HG02588 (cell line): ENCODE data around the gene SLAMF6.
A peak's percentile ranks its signal among the peaks of the same experiment; 100 is the strongest.
"Not testable (repeated sequence)": the region's sequence is repeated elsewhere in the genome, so short reads cannot be mapped to it uniquely, and the experiment has no call there.

Source experiments
- ATAC-seq: cut with Tn5 transposase; IDR thresholded peaks from one replicate; pipeline ENCODE4 v1.9.1; 2021; ENCODE audit warnings: mild to moderate bottlenecking, moderate library complexity; ENCODE audit not compliant: unreplicated experiment

The SLAMF6 gene

DNA sequence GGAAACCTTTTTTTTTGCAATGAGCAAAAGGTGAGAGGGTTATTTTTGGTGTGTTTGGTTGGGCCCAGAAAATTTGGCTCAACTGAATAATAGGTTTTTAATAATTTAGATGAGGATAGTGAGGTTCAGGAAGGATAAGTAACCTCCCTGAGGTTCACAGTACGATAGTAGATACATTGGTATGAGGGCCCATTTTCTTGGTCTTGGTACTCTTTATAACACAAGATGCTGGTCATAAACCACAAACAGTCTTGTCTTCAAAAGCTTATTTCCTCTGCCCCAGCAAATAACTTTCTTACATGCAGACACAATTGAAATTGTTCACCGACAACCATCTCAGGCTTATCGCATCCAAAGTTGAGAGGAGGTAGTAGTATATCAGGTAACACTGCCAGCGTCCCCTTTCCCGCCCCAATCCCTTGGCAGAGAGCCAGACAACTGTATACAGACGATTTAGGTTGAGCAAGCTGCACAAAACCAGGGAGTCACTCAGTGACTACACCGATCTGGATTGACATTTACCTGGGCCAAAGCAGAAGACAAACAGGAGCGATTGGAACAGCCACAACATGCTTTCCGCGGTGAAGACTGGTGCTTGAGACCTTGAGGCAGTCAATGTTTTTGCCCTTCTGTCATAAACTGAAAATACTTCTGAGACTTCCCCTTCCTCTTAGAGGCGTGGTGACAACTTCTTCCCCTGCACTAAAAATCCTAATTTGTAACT is at the start of gene SLAMF6:
Gene SLAMF6 (minus strand): TSS at position 634 of the 724 bp plus-strand sequence. CDS start 63 bp downstream, at position 571.
- ATAC-seq = peak; percentile 44

DNA sequence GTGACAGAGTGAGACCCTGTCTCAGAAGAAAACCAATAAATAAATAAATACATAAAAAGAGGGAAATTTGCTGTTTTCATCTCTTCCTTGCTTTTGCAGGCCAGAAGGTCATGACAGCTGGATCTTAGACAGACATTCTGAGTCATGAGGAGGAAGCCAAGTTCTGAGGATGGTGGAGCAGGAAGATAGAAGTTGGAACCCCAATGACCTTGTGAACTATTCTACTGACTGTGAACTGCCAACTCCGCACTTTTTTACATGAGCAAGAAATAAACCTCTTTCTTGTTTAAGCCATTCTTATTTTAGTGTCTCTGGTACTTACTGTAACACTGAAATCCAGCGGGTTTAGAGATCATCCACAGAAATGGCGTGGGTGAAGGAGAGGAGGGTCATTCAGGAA is 47.8 kb upstream of the SLAMF6 start:
- ATAC-seq = no peak

DNA sequence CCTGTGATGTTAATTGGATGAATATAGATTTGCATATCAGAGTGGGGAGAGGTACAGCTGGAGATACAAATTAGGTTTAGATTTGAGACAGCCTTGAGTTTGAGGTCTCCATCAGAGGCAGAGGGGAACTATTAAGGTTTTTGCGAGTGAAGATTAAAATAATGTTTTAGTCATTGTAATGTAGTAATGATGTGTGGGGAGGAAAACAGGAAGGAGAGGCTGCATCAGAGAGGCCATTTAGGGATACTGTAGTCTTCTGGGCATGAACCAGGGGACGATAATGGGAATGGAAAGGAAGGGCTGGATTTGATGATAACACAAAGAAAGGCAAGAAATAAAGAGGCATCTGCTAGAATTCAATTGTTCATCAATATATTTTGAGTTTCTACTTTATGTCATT is 46.8 kb upstream of the SLAMF6 start:
- no peak for ATAC-seq

DNA sequence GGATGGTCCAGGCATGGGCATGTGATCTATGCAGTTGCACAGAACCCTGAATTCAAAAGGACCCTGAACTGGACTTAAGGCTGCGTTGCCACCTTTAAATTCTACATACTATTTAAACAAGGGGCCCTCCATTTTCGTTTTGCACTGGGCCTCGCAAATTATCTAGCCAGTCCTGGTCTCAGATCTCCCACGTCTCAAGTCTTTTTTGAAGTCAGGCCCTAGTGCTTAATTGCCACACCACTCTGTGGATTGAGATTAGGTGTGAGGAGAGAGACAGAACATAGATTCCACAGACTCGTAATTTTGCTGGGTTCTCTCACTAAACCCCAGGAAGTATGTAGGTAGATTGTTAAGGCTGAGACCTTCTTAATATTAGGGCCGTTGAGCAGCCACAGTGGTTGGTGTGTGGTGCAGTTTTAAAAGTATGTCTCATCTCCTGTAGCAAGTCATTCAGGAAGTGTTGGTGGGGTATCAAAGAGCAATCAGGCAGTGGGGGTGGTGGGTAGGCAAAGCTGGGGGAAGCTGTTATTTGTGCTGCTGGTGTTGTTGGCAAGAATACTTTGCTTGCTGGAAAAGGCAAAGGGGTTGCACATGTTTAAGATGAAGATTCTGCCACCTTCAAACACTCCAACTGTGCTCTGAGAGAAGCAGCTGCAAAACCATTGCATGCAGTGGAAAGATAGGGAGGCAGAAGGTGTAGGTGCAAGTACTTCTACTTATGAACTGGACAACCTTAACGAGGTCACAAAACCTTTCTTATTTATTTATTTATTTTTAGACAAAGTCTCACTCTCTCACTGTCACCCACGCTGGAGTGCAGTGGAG is 45.0 kb upstream of the SLAMF6 start:
- no peak for ATAC-seq

DNA sequence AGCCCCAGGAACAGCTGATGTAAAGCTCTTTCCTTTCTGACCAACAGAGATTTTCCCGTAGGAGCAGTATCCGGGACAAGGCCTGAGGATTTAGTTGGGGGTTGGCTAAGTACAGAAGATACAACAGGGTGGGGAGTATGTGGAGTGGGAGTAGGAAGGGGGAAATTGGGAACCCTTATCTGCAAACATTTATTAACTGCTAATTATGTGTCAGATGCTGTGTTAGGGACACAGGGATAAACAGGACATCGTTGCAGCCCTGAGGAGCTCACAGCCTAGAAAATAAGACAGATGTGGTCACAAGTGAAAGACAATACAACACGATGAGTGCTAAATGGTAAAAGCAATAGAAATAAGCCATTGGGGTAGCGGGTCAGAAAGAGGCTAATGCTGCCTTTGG is 44.3 kb upstream of the SLAMF6 start:
- ATAC-seq = no peak

DNA sequence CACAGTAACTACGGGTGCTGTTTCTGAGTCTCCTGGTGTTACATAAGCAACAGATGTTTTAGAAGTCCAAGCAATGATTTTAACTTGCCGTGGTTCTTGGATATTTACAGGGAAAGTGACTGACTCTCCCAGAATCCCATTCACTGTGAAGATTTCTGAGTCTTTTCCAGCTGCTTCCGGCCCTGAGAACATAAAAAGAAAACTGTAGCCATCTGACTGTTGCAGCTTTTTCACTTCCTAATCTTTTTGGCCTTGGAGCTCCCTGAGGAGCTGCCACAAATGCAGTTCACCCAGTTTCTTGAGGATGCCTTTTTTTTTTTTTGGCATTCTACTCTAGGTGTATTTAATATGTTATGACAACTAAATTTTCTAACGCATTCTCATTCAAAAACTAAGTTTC is 42.5 kb upstream of the SLAMF6 start:
- ATAC-seq = no peak

DNA sequence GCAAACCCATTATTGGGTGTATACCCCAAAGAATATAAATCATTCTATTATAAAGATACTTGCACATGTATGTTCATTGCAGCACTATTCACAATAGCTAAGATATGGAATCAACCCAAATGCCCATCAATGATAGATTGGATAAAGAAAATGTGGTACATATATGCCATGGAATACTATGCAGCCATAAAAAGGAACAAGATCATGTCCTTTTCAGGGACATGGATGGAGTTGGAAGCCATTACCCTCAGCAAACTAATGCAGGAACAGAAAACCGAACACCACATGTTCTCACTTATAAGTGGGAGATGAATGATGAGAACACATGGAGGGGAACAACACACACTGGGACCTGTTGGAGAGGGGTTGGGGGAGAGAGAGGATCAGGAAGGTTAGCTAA is 40.2 kb upstream of the SLAMF6 start:
- not testable (repeated sequence) for ATAC-seq

DNA sequence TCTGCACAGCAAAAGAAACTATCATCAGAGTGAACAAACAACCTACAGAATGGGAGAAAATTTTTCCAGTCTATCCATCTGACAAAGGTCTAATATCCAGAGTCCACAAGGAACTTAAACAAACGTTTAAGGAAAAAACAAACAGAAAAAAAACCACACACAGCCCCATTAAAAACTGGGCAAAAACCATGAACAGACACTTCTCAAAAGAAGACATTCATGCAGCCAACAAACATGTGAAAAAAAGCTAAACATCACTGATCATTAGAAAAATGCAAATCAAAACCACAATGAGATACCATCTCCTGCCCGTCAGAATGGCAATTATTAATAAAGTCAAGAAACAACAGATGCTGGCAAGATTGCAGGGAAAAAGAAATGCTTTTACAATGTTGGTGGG is 39.7 kb upstream of the SLAMF6 start:
- not testable (repeated sequence) for ATAC-seq

DNA sequence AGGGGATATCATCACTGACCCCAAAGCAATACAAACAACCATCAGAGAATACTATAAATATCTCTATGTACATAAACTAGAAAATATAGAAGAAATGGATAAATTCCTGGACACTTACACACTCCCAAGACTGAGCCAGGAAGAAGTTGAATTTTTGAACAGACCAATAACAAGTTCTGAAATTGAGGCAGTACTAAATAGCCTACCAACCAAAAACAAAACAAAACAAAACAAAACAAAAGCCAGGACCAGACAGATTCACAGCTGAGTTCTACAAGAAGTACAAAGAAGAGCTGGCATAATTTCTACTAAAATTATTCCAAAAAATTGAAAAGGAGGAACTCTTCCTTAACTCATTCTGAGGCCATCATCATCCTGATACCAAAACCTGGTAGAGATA is 37.8 kb upstream of the SLAMF6 start:
- ATAC-seq = no peak

DNA sequence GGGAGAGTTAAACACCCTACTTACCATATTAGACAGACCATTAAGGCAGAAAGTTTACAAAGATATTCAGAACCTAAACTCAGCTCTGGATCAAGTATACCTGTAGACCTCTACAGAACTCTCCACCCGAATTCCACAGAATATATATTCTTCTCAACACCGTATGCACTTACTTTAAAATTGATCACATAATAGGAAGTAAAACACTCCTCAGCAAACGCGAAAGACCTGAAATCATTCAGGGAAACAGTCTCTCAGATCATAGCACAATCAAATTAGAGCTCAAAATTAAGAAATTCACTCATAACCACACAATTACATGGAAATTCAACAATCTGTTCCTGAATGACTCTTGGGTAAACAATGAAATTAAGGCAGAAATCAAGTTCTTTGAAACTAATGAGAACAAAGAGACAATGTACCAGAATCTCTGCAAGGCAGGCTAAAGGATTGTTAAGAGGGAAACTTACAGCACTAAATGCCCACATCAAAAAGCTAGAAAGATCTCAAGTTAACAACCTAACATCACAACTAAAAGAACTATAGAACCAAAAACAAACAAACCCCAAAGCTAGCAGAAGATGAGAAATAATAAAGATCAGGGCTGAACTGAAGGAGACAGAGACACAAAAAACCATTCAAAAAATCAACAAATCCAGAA is 37.1 kb upstream of the SLAMF6 start:
- no peak for ATAC-seq

DNA sequence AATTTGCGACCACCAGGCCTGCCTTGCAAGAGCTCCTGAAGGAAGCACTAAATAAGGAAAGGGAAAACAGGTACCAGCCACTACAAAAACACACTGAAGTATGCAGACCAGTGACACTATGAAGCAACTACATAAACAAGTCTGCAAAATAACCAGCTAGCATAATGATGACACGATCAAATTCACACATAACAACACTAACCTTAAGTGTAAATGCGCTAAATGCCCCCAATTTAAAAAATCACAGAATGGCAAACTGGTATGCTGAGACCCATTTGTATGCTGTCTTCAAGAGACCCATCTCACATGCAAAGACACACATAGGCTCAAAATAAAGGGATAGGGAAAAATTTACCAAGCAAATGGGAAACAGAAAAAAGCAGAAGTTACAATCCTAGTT is 36.4 kb upstream of the SLAMF6 start:
- not testable (repeated sequence) for ATAC-seq

DNA sequence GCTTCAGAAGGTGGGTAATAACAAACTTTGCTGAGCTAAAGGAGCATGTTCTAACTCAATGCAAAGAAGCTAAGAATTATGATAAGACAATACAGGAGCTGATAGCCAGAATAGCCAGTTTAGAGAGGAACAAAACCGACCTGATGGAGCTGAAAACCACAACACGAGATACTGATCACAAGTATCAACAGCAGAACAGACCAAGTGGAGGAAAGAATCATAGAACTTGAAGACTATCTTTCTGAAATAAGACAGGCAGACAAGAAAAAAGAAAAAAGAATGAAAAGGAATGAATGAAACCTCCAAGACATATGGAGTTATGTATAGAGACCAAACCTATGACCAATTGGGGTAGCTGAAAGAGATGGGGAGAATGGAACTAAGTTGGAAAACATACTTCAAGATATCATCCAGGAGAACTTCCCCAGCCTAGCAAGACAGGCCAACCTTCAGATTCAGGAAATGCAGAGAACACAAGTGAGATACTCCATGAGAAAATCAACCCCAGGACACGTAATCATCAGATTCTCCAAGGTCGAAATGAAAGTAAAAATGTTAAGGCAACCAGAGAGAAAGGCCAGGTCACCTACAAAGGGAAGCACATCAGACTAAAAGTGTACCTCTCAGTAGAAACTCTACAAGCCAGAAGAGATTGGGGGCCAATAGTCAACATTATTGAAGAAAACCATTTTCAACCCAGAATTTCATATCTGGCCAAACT is 35.8 kb upstream of the SLAMF6 start:
- no peak for ATAC-seq

DNA sequence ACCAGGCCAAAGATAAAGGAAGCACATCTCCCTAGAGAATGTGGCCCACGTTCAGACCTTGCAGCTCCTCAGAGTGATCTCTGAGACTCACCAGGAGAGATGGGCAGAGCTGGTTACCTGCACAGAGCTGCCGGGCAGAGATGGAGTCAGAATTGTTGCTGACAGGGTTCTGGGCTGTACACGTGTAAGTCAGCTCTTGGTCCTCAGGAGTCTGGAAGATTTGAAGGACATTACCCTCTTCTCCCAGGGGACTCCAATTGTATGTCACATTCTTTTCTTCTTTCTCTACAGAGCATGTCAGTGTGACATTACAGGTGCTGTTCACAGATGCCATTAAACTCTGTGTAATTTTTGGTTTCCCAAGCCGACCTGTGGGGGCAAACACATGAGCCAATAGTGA is 30.7 kb upstream of the SLAMF6 start:
- no peak for ATAC-seq

DNA sequence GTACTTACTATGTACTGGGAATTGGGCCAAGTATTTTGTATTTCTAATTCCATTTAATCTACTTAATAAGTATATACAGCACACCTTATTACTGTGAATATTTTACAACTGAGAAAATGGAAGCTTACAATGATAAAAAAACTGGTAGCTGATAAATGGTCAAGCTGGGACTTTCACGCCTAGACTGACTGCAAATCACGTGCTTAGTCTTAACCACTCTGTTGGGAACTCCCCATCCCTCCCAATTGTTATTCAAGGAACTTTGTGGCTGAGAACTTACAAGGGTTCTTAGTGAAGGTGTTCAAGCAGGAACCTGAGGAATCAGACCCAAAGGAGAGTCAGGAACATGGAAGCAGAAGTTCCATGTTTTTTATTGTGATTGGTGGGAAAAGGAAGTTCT is 29.4 kb upstream of the SLAMF6 start:
- ATAC-seq = no peak

DNA sequence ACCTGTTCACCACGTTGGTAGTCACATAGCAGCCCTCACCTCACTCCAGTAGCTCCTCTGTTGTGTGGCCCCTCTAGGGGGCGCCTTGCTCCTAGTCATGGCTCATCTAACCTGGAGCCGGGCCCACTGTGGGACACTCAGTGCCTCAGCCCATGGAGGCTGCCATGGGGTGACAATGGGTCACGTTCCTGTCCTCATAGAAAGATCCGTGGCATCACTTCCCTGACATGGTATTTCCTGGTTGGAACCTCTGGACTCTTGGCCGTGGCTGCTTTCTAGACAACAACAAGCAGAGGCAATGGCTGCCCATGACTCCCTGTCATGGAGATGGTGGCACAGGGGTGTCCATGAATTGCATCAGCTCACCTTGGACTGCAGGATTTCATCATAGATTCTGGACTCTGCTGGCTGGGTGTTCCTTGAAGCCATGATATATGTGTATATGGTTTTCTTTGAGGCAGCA is 27.5 kb upstream of the SLAMF6 start:
- ATAC-seq = no peak

DNA sequence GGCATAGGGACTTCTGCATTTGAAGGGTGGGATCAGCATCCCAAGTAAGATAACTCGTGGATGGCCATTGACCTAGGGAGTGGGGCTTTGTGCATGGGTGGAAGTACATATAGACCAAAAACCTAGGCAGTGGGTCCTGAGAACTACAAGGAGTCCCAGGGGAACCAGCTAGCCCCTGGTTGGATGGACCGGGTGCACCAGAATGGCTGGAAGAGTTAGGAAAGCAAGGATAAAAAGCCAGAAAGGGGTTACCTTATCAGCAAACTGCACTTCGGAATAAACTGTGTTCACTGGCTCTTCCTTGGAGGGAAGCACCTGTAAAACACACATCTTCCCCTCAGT is 26.6 kb upstream of the SLAMF6 start:
- no peak for ATAC-seq

DNA sequence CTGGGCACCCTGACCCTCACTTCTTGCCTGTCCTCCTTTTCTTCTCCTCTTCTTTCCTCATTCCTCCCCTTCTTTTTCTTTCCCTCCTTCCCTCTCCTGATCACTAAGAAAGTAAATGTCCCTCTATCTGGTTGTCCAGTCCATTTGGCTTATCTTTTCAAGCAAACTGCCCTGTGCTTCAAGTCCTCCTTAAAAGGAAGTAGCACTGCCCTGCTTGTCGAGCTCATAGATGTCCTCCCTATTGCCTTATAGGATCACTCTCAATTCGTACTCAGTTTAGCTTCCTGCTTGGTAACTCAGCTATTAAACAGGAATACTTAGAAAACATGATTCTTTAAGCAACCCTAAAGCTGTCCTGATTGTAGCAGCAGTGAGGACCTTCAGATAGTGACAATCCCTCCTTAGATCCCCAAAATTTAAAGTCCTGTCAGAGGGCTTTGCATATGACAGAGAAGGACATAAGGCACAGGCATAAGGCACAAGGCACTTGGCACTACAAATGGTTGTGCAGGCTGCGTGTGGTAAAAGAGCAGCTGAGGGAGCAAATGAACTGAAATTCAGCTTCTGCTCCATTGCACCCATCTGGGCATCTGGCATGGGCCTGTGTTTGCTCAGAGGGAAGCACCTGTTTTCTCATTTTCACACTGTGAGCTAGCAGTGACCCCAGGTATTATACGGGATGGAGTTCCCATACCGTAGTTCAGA is 26.1 kb upstream of the SLAMF6 start:
- peak; percentile 56 for ATAC-seq

DNA sequence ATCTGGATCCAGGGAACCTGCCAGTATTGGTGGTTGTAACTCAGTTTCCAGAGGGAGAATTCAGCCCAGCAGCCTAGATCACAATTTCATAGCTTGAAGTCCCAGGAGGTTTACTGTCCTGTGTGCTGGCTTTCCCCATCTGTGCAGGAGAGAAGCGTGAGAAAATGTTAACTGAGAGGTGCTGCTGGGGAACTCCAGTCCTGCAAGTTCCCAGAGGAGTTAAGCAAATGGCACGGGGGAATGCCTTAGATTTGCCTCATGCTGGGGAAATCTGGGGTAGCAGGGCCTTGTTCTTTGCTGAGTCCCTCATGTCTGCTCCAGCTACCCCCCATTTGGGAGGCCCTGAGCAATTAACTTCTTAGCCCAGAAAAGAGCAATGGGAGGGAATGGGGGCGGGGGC is 25.1 kb upstream of the SLAMF6 start:
- ATAC-seq = peak; percentile 45

DNA sequence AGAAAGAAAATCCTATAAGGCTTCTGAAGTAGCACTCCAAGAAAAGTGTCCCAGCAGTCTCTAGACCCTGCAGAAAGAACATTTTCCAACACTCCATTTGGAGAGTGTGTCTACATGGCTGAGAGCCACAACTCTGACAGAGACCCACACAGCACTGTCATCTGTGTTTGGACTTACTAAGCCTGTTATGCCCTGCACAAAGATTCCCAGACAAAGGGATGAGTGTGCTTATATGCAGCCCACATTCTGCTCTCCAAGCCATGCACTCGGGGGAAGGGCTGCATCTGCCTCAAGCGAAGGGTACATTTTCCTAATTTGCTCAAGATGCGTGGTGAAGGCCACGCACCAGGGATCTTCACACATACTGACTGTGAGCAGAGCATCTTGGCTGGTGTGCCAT is 24.4 kb upstream of the SLAMF6 start:
- no peak for ATAC-seq

DNA sequence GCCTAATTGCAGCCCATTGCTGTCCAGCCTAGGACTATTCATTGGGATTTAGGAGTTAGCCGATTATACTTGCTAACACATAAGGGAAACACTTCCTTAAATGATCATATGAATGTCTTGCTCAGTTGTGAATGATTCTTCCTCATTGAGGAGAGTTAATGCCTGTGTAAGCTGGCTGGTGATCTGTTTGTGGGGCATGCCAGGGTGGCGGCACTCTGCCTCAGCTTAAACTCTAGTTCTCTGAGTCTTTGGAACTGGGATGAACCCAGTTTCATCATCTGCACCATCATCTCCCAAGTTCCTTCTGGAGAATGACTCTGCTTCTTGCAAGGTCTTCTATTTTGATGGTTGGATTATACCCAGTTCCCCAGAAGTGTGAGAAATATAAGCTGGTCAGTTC is 23.9 kb upstream of the SLAMF6 start:
- no peak for ATAC-seq

DNA sequence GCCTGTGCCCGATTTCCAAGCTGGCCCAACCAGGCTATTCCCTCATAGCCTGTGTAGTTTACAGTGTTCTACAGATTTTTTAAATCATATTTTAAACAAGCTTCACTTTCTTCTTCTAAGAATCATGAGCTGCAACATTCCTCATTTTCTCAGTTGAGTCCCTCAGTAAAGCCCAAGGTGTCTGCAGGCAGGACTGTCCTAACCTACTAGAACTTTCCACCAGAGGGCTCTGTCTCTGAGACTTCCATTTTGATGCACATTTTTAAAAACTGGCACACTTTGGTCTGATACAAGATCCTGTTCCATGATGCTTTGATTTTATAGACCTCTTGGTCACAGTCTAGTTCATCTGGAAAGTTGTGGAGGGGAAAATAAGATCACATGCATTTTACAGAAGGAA is 21.6 kb upstream of the SLAMF6 start:
- ATAC-seq = no peak
